Measurements from ENCODE around the gene DEFB124. TPM values are rescaled to one million over a fixed set of nuclear protein-coding genes. Genes with fewer than 3 reads are reported as not detected.
"Not testable (repeated sequence)": the region's sequence is repeated elsewhere in the genome, so short reads cannot be mapped to it uniquely, and the experiment has no call there.

DEFB124 gene
- total RNA-seq, 1 experiment from 2014 or later = not detected

GRCh38 chr20:31426891-31427551 is 47.9 kb downstream of the DEFB124 start:
- H3K27ac ChIP-seq (ENCODE audit: low read length); ATAC-seq; DNase-seq (ENCODE audit: low read depth, low spot score); H3K4me3 ChIP-seq (ENCODE audit: low read depth in 2 of 2, low read length in 2 of 2); POLR2A ChIA-PET; CTCF ChIA-PET; H3K9me3 ChIP-seq (ENCODE audit: control insufficient read depth, insufficient read depth, low read depth, low read length); intact Hi-C loops (cut with micrococcal nuclease; ENCODE audit: unreplicated experiment); in situ Hi-C loops (cut with HindIII; ENCODE audit: low pct_unique_long_range_greater_than_20kb, low sequenced_read_pairs); H3K36me3 ChIP-seq (ENCODE audit: control insufficient read depth, insufficient read depth, low read length); BruUV-seq (replicated peaks); H3K4me1 ChIP-seq (ENCODE audit: control insufficient read depth, insufficient read depth, low read length): not testable (repeated sequence)
- peaks cover 16% of the 10 kb centered on the region for H3K27me3 ChIP-seq (ENCODE audit: control insufficient read depth, insufficient read depth, low read length)

GRCh38 chr20:31425797-31426196 is 49.1 kb downstream of the DEFB124 start:
- ChIA-PET CTCF (no interaction called here), POLR2A (no interaction called here)
- Histone ChIP-seq H3K27me3 (ENCODE audit: control insufficient read depth, insufficient read depth, low read length) (peaks cover 20% of the 10 kb centered on the region), H3K27ac (ENCODE audit: low read length) (no peak overlapping the region), H3K9me3 (ENCODE audit: control insufficient read depth, insufficient read depth, low read depth, low read length) (no peaks in the 10 kb centered on the region), H3K36me3 (ENCODE audit: control insufficient read depth, insufficient read depth, low read length) (no peaks in the 10 kb centered on the region), H3K4me3 (ENCODE audit: low read depth in 2 of 2, low read length in 2 of 2) (no peak overlapping the region), H3K4me1 (ENCODE audit: control insufficient read depth, insufficient read depth, low read length) (no peaks in the 10 kb centered on the region)
- in situ Hi-C loops (cut with HindIII; ENCODE audit: low pct_unique_long_range_greater_than_20kb, low sequenced_read_pairs) (no loop called here), intact Hi-C loops (cut with micrococcal nuclease; ENCODE audit: unreplicated experiment) (no loop called here)
- DNase-seq (ENCODE audit: low read depth, low spot score) (no peak), ATAC-seq (no peak)
- TF ChIP-seq SIN3A (IDR thresholded peaks at IDR 0.05; ENCODE audit: borderline replicate concordance, insufficient read depth, low read depth, low read length) = no peak
- no TSS peak for BruUV-seq (replicated peaks)

GRCh38 chr20:31418307-31418706 is 56.6 kb downstream of the DEFB124 start:
- ChIA-PET CTCF (no interaction called here), POLR2A (no interaction called here)
- no peak for TF ChIP-seq CTCF (IDR thresholded peaks at IDR 0.05)
- TF ChIP-seq TCF7L2 (IDR thresholded peaks at IDR 0.05; ENCODE audit: low read depth, low read length) = no peak
- TF ChIP-seq SIN3A (IDR thresholded peaks at IDR 0.05; ENCODE audit: borderline replicate concordance, insufficient read depth, low read depth, low read length) = no peak
- TF ChIP-seq POLR2AphosphoS5 (IDR thresholded peaks at IDR 0.05; ENCODE audit: low read depth, low read length) = no peak
- no peak for TF ChIP-seq REST (IDR thresholded peaks at IDR 0.05; ENCODE audit: insufficient read depth in 1 of 2, low read depth in 2 of 2, low read length in 1 of 2)
- H3K4me3 ChIP-seq (ENCODE audit: low read depth in 2 of 2, low read length in 2 of 2) = no peak overlapping the region
- intact Hi-C loops (cut with micrococcal nuclease; ENCODE audit: unreplicated experiment) (no loop called here), in situ Hi-C loops (cut with HindIII; ENCODE audit: low pct_unique_long_range_greater_than_20kb, low sequenced_read_pairs) (no loop called here)
- H3K36me3 ChIP-seq (ENCODE audit: control insufficient read depth, insufficient read depth, low read length) = no peaks in the 10 kb centered on the region
- DNase-seq (ENCODE audit: low read depth, low spot score) = no peak
- no peaks in the 10 kb centered on the region for H3K9me3 ChIP-seq (ENCODE audit: control insufficient read depth, insufficient read depth, low read depth, low read length)
- H3K27ac ChIP-seq (ENCODE audit: low read length) = no peak overlapping the region
- ATAC-seq = no peak
- H3K27me3 ChIP-seq (ENCODE audit: control insufficient read depth, insufficient read depth, low read length) = peaks cover 20% of the 10 kb centered on the region
- no TSS peak for BruUV-seq (replicated peaks)
- no peaks in the 10 kb centered on the region for H3K4me1 ChIP-seq (ENCODE audit: control insufficient read depth, insufficient read depth, low read length)

Measured in Panc1 (cell line).